GM19035 (cell line): Measurements from ENCODE around the gene LAMA5.

ENCODE experiments used
- ATAC-seq: cut with Tn5 transposase; IDR thresholded peaks from one replicate; pipeline ENCODE4 v1.9.1; 2021; ENCODE audit not compliant: unreplicated experiment

Gene LAMA5

GRCh38 chr20:62347151-62347404 lies 20.0 kb downstream of the LAMA5 start:
- ATAC-seq, result no peak

GRCh38 chr20:62346398-62347150 lies 20.5 kb downstream of the LAMA5 start:
- no peak for ATAC-seq

GRCh38 chr20:62345681-62346370 lies 21.3 kb downstream of the LAMA5 start:
- no peak for ATAC-seq

- no peak for ATAC-seq
Observed at GRCh38 chr20:62344782-62345181, 22.3 kb downstream of the LAMA5 start.

- no peak for ATAC-seq
Observed at GRCh38 chr20:62344092-62344491, 23.0 kb downstream of the LAMA5 start.

GRCh38 chr20:62342910-62343309 lies 24.2 kb downstream of the LAMA5 start:
- no peak for ATAC-seq

GRCh38 chr20:62339647-62340062 lies 27.5 kb downstream of the LAMA5 start:
- ATAC-seq, result peak; percentile 74

GRCh38 chr20:62338294-62338620 lies 28.9 kb downstream of the LAMA5 start:
- no peak for ATAC-seq

- no peak for ATAC-seq
Observed at GRCh38 chr20:62337558-62338293, 29.4 kb downstream of the LAMA5 start.

- ATAC-seq, result no peak
Observed at GRCh38 chr20:62336775-62337557, 30.1 kb downstream of the LAMA5 start.

GRCh38 chr20:62336329-62336728 lies 30.8 kb downstream of the LAMA5 start:
- no peak for ATAC-seq

GRCh38 chr20:62335532-62335931 lies 31.6 kb downstream of the LAMA5 start:
- no peak for ATAC-seq

- ATAC-seq, result no peak
Observed at GRCh38 chr20:62334881-62335280, 32.2 kb downstream of the LAMA5 start.

- ATAC-seq, result no peak
Observed at GRCh38 chr20:62333820-62334595, 33.1 kb downstream of the LAMA5 start.

GRCh38 chr20:62332989-62333819 lies 33.9 kb downstream of the LAMA5 start:
- ATAC-seq, result no peak

- no peak for ATAC-seq
Observed at GRCh38 chr20:62332421-62332820, 34.7 kb downstream of the LAMA5 start.

GRCh38 chr20:62331347-62331746 lies 35.8 kb downstream of the LAMA5 start:
- no peak for ATAC-seq

- no peak for ATAC-seq
Observed at GRCh38 chr20:62330576-62331317, 36.4 kb downstream of the LAMA5 start.
